Measurements from ENCODE around the gene TBC1D16.

GRCh38 chr17:79997011-79997660 is 38.5 kb downstream of the TBC1D16 start:
- no peak for TF ChIP-seq CTCF (conservative IDR thresholded peaks at IDR 0.05; ENCODE audit: low read length)
- TF ChIP-seq EZH2phosphoT487 (IDR thresholded peaks at IDR 0.05; ENCODE audit: borderline replicate concordance), result no peak

All from Loucy (cell line).